Measurements from ENCODE around the gene NCBP1. TPM values are rescaled to one million over a fixed set of nuclear protein-coding genes. Genes with fewer than 3 reads are reported as not detected.
"Not testable (repeated sequence)": the region's sequence is repeated elsewhere in the genome, so short reads cannot be mapped to it uniquely, and the experiment has no call there.

Gene NCBP1
- total and polyA plus RNA-seq, 9 of the 15 experiments (the other 6 are each of a cell fraction or from before 2014, with no cell fraction given) = 29.4 to 69.7 (median 57.5) TPM

- H3K27ac ChIP-seq (ENCODE audit: extremely low read depth, low read depth, low read length); BruUV-seq (replicated peaks); in situ Hi-C loops (cut with MboI); H4K20me1 ChIP-seq (replicated peaks; ENCODE audit: control insufficient read depth, insufficient read depth, low read length); ATAC-seq; H3K27me3 ChIP-seq (ENCODE audit: control insufficient read depth in 2 of 2, insufficient read depth in 2 of 2, low read length in 2 of 2); CTCF ChIA-PET (ENCODE audit: low intra/inter-chr PET ratio); H3K4me1 ChIP-seq (replicated peaks in 1 of 2; ENCODE audit: control insufficient read depth in 2 of 2, insufficient read depth in 2 of 2, low read length in 2 of 2); DNase-seq (ENCODE audit: extremely low read depth in 1 of 4, low spot score in 3 of 4); H3K9ac ChIP-seq (ENCODE audit: insufficient read depth in 1 of 2, low read depth in 2 of 2, low read length in 2 of 2); H3K9me3 ChIP-seq (replicated peaks; ENCODE audit: control insufficient read depth, insufficient read depth, low read depth, low read length); H2AFZ ChIP-seq (ENCODE audit: low read depth, low read length); H3K4me2 ChIP-seq (ENCODE audit: insufficient read depth, low read length); H3K9me1 ChIP-seq (ENCODE audit: control insufficient read depth, insufficient read depth, low read length); intact Hi-C loops (cut with micrococcal nuclease); H3K79me2 ChIP-seq (ENCODE audit: control insufficient read depth, insufficient read depth, low read length); H3K4me3 ChIP-seq; FAIRE-seq: not testable (repeated sequence)
- TF ChIP-seq BCOR (IDR thresholded peaks at IDR 0.05) (0 out of 2 replicates have a peak, but pooled peaks have one; percentile 27), RBM25 (IDR thresholded peaks at IDR 0.05; ENCODE audit: low read depth, low read length, severe bottlenecking) (peak; percentile 20), ZNF146 (CRISPR knock-in tag; IDR thresholded peaks at IDR 0.05; ENCODE audit: unreplicated experiment) (peak; percentile 94)
- 93% methylated on average over 5 of the region's 7 CpGs for WGBS (ENCODE audit: insufficient coverage, low coverage, missing lambda C conversion rate)
- POLR2A ChIA-PET = interaction anchor here (0.6 to 0.8 kb wide), 2 partner anchors 11 to 32 kb away, joined by 3 read pairs; no protein-coding TSS in a partner anchor
- H3K36me3 ChIP-seq (ENCODE audit: control insufficient read depth, insufficient read depth, low read length) = peaks cover 22% of the 10 kb centered on the region
Measured at GRCh38 chr9:97586909-97587308, 46.7 kb upstream of the NCBP1 start.

GRCh38 chr9:97591535-97591934, 42.1 kb upstream of the NCBP1 start:
- WGBS (ENCODE audit: insufficient coverage, low coverage, missing lambda C conversion rate) = 93% methylated on average over 6 of the region's 6 CpGs
- ChIA-PET POLR2A (interaction anchor here (0.6 kb wide), 1 partner anchor 35 kb away, joined by 3 read pairs; no protein-coding TSS in a partner anchor), CTCF (ENCODE audit: low intra/inter-chr PET ratio) (no interaction called here)
- H3K9me3 ChIP-seq (replicated peaks; ENCODE audit: control insufficient read depth, insufficient read depth, low read depth, low read length) = no peaks in the 10 kb centered on the region
- no peaks in the 10 kb centered on the region for H3K4me1 ChIP-seq (replicated peaks in 1 of 2; ENCODE audit: control insufficient read depth in 2 of 2, insufficient read depth in 2 of 2, low read length in 2 of 2)
- FAIRE-seq (no peak), ATAC-seq (no peak), DNase-seq (ENCODE audit: extremely low read depth in 1 of 4, low spot score in 3 of 4) (no peak)
- no peaks in the 10 kb centered on the region for H3K27me3 ChIP-seq (ENCODE audit: control insufficient read depth in 2 of 2, insufficient read depth in 2 of 2, low read length in 2 of 2)
- BruUV-seq (replicated peaks) = no TSS peak
- H3K36me3 ChIP-seq (ENCODE audit: control insufficient read depth, insufficient read depth, low read length) = peaks cover 46% of the 10 kb centered on the region
- H3K4me3 ChIP-seq = no peak overlapping the region
- H3K4me2 ChIP-seq (ENCODE audit: insufficient read depth, low read length) = no peak overlapping the region
- H3K27ac ChIP-seq (ENCODE audit: extremely low read depth, low read depth, low read length) = no peak overlapping the region
- intact Hi-C loops (cut with micrococcal nuclease) (no loop called here), in situ Hi-C loops (cut with MboI) (no loop called here)
- H4K20me1 ChIP-seq (replicated peaks; ENCODE audit: control insufficient read depth, insufficient read depth, low read length) = no peaks in the 10 kb centered on the region
- H3K9ac ChIP-seq (ENCODE audit: insufficient read depth in 1 of 2, low read depth in 2 of 2, low read length in 2 of 2) = no peak overlapping the region
- no peaks in the 10 kb centered on the region for H3K79me2 ChIP-seq (ENCODE audit: control insufficient read depth, insufficient read depth, low read length)
- no peaks in the 10 kb centered on the region for H3K9me1 ChIP-seq (ENCODE audit: control insufficient read depth, insufficient read depth, low read length)
- H2AFZ ChIP-seq (ENCODE audit: low read depth, low read length) = no peak overlapping the region
- TF ChIP-seq PTTG1 (tag; IDR thresholded peaks at IDR 0.05; ENCODE audit: low read depth) (no peak), ZNF134 (CRISPR knock-in tag; conservative IDR thresholded peaks at IDR 0.05) (no peak)
